Thymus (tissue), 11 donors: ENCODE results near the gene CDH8. TPM values are rescaled to one million over a fixed set of nuclear protein-coding genes. Genes with fewer than 3 reads are reported as not detected.
"Not testable (repeated sequence)": the region's sequence is repeated elsewhere in the genome, so short reads cannot be mapped to it uniquely, and the experiment has no call there.

Experiments
- DNase-seq, 9 donors: peaks; one replicate each; pipeline ENCODE4 v3.0.0-alpha.2; 2013; ENCODE audit warnings: low spot score in 9 of 9, low read depth in 6 of 9, missing footprints in 1 of 9
- H3K27ac ChIP-seq, 2 donors: one replicate each; pipeline ENCODE4 v1.5.1; 2013; ENCODE audit warnings: control low read depth in 1 of 2, low read depth in 1 of 2, low read length in 1 of 2, mild to moderate bottlenecking in 1 of 2, moderate library complexity in 1 of 2
- H3K27me3 ChIP-seq, 2 donors: one replicate each; pipeline ENCODE4 v1.5.1; 2013; ENCODE audit warnings: low read length in 1 of 2; ENCODE audit not compliant: control insufficient read depth in 2 of 2, insufficient read depth in 1 of 2
- H3K36me3 ChIP-seq, 2 donors: one replicate each; pipeline ENCODE4 v1.5.1; 2013; ENCODE audit warnings: low read length in 1 of 2, mild to moderate bottlenecking in 1 of 2, moderate library complexity in 1 of 2; ENCODE audit not compliant: control insufficient read depth in 2 of 2, insufficient read depth in 2 of 2
- H3K4me1 ChIP-seq, 2 donors: one replicate each; pipeline ENCODE4 v1.5.1; 2013; ENCODE audit warnings: low read length in 2 of 2; ENCODE audit not compliant: control insufficient read depth in 2 of 2, insufficient read depth in 2 of 2
- H3K4me3 ChIP-seq, 2 donors: one replicate each; pipeline ENCODE4 v1.5.1; 2013; ENCODE audit warnings: low read length in 2 of 2, control low read depth in 1 of 2, mild to moderate bottlenecking in 1 of 2
- H3K9me3 ChIP-seq, 2 donors: one replicate each; pipeline ENCODE4 v1.5.1; 2013; ENCODE audit warnings: low read length in 1 of 2, mild to moderate bottlenecking in 1 of 2; ENCODE audit not compliant: control insufficient read depth in 2 of 2, insufficient read depth in 1 of 2
- WGBS: extraction: QIAGEN DNeasy Blood & Tissue Kit; methylation state at CpG from one replicate; pipeline ENCODE4 v1.1.7; 2013; 5-methylcytosine and 5-hydroxymethylcytosine counted together
- polyA plus RNA-seq: library from polyadenylated mRNA; stranded (reverse); fragments of 200-250 nt; gene quantifications from one replicate; pipeline ENCODE4 v1.2.3, GENCODE V29; 2013
- total RNA-seq: library from RNA; stranded (reverse); fragments of 120-200 nt; gene quantifications from one replicate; pipeline ENCODE4 v1.2.4, GENCODE V29; 2013
- donor health status: healthy.

Gene CDH8
- total and polyA plus RNA-seq, 2 donors = 0.32 to 0.61 TPM

GRCh38 chr16:61934601-61935000 lies 101.6 kb downstream of the CDH8 start:
- Histone ChIP-seq H3K27ac (no peak overlapping the region), H3K9me3 (no peaks in the 10 kb centered on the region), H3K27me3 (no peaks in the 10 kb centered on the region), H3K36me3 (no peaks in the 10 kb centered on the region), H3K4me3 (no peak overlapping the region), H3K4me1 (no peaks in the 10 kb centered on the region)
- WGBS = 85% methylated on average over 3 of the region's 3 CpGs
- DNase-seq = no peak

GRCh38 chr16:61929776-61930175 lies 106.5 kb downstream of the CDH8 start:
- Histone ChIP-seq H3K9me3 (no peaks in the 10 kb centered on the region), H3K4me3 (no peak overlapping the region), H3K4me1 (no peaks in the 10 kb centered on the region), H3K27me3 (no peaks in the 10 kb centered on the region), H3K27ac (no peak overlapping the region), H3K36me3 (no peaks in the 10 kb centered on the region)
- 95% methylated on average over 1 of the region's 1 CpG for WGBS
- DNase-seq = no peak

- H3K36me3 ChIP-seq = no peaks in the 10 kb centered on the region
- H3K4me3 ChIP-seq = no peak overlapping the region
- H3K9me3 ChIP-seq = no peaks in the 10 kb centered on the region
- 93% methylated on average over 3 of the region's 3 CpGs for WGBS
- H3K27ac ChIP-seq = no peak overlapping the region
- no peaks in the 10 kb centered on the region for H3K27me3 ChIP-seq
- H3K4me1 ChIP-seq = no peaks in the 10 kb centered on the region
- DNase-seq = no peak
These were observed 109.5 kb downstream of the CDH8 start for GRCh38 chr16:61926766-61927165.

- H3K4me1 ChIP-seq = no peaks in the 10 kb centered on the region
- no peak overlapping the region for H3K27ac ChIP-seq
- no peak overlapping the region for H3K4me3 ChIP-seq
- H3K9me3 ChIP-seq = no peaks in the 10 kb centered on the region
- no peaks in the 10 kb centered on the region for H3K36me3 ChIP-seq
- no peak for DNase-seq
- no peaks in the 10 kb centered on the region for H3K27me3 ChIP-seq
These were observed 112.6 kb downstream of the CDH8 start for GRCh38 chr16:61923629-61924028.

- Histone ChIP-seq H3K27me3 (no peaks in the 10 kb centered on the region), H3K4me1 (no peaks in the 10 kb centered on the region), H3K9me3 (no peaks in the 10 kb centered on the region), H3K36me3 (no peaks in the 10 kb centered on the region), H3K4me3 (no peak overlapping the region), H3K27ac (no peak overlapping the region)
- DNase-seq = no peak
- WGBS = 91% methylated on average over 3 of the region's 3 CpGs
These were observed 114.9 kb downstream of the CDH8 start for GRCh38 chr16:61921373-61921772.

- not testable (repeated sequence) for H3K4me1 ChIP-seq, H3K27ac ChIP-seq, H3K4me3 ChIP-seq, DNase-seq, H3K36me3 ChIP-seq, H3K27me3 ChIP-seq, H3K9me3 ChIP-seq
- WGBS = 89% methylated on average over 34 of the region's 37 CpGs
These were observed 118.1 kb downstream of the CDH8 start for GRCh38 chr16:61917865-61918826.

DNA sequence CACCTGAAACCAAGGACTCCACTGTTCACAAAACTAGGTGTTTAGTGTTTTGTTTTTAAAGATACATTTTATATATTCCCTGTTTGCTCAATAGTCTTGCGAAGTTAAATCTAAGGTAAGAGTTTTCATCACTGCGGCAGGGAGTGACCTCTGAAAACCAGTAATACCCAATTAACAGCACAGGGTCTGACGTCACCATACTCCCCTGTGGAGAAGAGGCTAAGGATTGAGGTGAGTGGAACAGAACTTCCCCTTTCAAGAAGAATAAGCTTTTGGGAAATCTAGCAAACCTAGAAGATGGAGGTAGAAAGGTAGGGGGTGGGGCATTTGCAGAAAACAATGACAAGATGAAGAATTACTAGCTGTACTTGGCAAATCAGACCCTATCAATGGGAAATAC lies 120.7 kb downstream of the CDH8 start:
- Histone ChIP-seq H3K9me3 (no peaks in the 10 kb centered on the region), H3K27ac (no peak overlapping the region), H3K36me3 (no peaks in the 10 kb centered on the region), H3K4me1 (no peaks in the 10 kb centered on the region), H3K4me3 (no peak overlapping the region), H3K27me3 (no peaks in the 10 kb centered on the region)
- DNase-seq = no peak
- WGBS = 89% methylated on average over 3 of the region's 3 CpGs

GRCh38 chr16:61909074-61909473 lies 127.2 kb downstream of the CDH8 start:
- H3K9me3 ChIP-seq = no peaks in the 10 kb centered on the region
- H3K27ac ChIP-seq = no peak overlapping the region
- no peak overlapping the region for H3K4me3 ChIP-seq
- whole genome bisulfite sequencing = 86% methylated on average over 3 of the region's 3 CpGs
- H3K36me3 ChIP-seq = no peaks in the 10 kb centered on the region
- no peaks in the 10 kb centered on the region for H3K27me3 ChIP-seq
- DNase-seq = no peak
- H3K4me1 ChIP-seq = no peaks in the 10 kb centered on the region

GRCh38 chr16:61908426-61908825 lies 127.8 kb downstream of the CDH8 start:
- 92% methylated on average over 1 of the region's 1 CpG for WGBS
- H3K27ac ChIP-seq = no peak overlapping the region

More at GRCh38 chr16:61908426-61908825, 127.8 kb downstream of the CDH8 start:
- Histone ChIP-seq H3K9me3 (no peaks in the 10 kb centered on the region), H3K4me1 (no peaks in the 10 kb centered on the region), H3K36me3 (no peaks in the 10 kb centered on the region), H3K27me3 (no peaks in the 10 kb centered on the region), H3K4me3 (no peak overlapping the region)
- no peak for DNase-seq
